ENCODE data around the gene SLC13A2.

GRCh38 chr17:28492352-28493310 lies 19.2 kb downstream of the SLC13A2 start:
- TF ChIP-seq CREB1 (IDR thresholded peaks at IDR 0.05; ENCODE audit: low read depth) (no peak), TEAD4 (IDR thresholded peaks at IDR 0.05) (no peak)
